Measurements from ENCODE around the gene CR1L.
A peak's percentile ranks its signal among the peaks of the same experiment; 100 is the strongest.
"Not testable (repeated sequence)": the region's sequence is repeated elsewhere in the genome, so short reads cannot be mapped to it uniquely, and the experiment has no call there.

CR1L gene

DNA sequence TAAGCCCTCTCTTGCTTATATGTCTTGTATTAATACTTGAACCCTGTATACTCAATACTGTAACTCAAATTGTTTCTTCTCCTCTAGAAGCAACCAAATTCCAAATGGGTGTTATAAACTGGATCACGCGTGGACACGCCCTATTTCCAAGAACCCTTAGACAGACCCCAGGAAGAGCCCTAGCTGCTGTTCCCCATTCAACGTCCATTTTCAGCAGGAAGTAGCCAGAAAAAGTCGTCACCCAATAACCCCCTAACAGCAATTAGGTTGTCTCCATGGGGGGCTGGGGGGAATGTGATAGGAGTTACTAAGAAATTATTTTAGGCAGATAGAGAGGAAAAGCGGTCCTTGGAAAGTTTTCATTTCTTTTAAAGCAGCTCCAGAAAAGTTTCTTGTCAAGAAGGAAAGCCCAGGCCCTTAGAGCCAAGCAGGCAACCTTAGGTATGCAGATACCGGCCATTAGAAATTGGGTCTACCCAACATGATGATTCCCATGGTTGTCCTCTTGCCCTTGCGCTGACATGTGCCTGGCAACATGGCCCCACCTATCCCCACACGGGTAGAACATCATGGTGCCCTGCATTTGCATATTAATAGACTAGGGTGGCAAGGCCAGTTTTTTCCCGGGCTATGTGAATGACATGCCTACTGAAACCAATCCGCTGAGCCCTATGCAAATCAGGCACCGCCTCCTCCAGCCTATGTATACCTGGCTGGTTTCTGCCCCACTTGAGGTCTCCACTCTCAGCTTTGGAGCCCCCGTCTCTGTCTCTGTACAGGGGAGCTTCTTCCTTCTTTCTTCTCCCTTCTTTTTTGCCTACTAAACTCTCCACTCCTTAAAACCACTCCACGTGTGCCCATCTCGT is 102.9 kb downstream of the CR1L start:
- DNase-seq: peak; percentile 34

GRCh38 chr1:207748737-207749528 is 104.0 kb downstream of the CR1L start:
- peak; percentile 88 for DNase-seq

GRCh38 chr1:207750631-207751305 is 105.8 kb downstream of the CR1L start:
- DNase-seq: peak; percentile 24

DNA sequence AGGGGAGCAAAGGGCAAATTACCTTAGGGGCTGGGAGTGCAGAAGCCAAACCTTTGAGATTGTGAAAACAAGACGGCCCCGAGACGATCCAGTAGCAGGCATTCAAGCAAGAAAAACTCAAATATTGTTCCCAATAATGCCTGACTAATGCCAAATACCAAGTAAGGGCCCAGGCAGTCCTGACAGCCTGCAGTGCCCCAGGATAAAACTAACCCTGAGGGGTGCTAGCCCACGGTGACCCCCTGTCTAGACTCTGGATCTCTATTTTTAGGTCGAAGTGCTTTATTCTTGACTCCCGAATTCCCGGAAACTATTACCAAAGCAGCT is 106.5 kb downstream of the CR1L start:
- DNase-seq: not testable (repeated sequence)

GRCh38 chr1:207751790-207752455 is 107.0 kb downstream of the CR1L start, which contains the start of gene CD46:
TSS of gene CD46 (plus strand) at chr1:207752054. CDS start at chr1:207752213, 159 bp downstream.
- peak; percentile 96 for DNase-seq

DNA sequence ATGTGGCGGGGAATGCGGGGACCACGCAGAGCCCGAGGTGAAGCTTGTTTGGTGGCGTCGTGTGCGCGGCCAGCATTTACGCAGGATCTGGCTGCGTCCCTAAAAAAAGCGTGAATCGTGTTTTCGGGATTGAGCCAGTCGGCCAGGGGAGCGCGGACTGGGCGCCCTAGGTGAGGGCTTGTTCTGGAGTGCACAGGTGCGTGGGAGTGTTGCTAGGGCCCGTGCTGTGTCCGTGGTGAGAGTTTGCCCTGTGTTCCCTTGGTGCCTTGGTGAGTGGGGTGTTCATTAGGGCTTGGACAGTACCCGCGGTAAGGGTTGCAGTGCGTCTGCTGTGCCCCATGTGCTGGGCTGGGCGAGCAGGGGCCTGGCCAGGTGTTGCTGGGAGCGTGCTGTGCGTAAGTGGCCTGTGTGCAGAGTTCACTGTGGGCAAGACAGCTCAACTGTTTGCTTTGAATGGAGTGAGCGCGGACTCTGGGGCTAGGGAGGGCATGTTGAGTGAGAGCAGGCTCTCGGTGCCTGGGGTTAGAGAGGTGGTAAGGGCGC is 107.6 kb downstream of the CR1L start:
- DNase-seq: peak; percentile 26

DNA sequence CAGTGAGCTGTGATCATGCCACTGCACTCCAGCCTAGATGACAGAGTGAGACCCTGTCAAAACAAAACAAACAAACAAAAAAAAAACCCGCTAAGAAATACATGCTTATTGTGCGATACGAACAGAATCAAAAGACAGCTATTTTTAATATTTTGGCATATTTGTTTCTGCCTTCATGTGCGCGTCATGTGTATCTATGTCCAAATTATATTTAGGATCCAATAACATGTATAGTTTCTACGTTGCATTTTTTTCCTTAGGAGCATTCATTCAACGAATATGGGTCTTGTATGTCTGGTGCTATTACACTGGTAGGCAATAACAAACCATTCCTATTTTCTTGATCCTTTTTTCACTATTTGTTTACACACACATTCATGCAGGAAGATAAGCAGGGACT is 108.7 kb downstream of the CR1L start:
- DNase-seq: no peak

DNA sequence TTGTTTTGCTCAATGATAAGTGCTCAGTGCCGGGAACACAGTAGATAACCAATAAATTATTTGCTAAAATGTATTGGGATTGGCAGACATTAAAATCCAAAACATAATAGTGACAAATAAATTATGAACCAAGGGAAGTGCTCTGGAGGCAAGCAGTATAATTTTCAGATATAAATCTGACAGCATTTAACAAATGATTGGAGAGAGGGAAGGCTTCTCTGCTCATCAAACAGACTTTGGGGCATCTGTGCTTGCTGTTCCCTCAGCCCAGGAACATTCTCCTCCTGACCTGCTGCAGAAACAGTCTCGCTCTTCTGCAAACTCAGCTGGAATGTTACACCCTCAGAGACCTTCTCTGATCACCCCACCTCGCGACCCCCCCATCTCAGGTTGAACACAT is 109.1 kb downstream of the CR1L start:
- no peak for DNase-seq

DNA sequence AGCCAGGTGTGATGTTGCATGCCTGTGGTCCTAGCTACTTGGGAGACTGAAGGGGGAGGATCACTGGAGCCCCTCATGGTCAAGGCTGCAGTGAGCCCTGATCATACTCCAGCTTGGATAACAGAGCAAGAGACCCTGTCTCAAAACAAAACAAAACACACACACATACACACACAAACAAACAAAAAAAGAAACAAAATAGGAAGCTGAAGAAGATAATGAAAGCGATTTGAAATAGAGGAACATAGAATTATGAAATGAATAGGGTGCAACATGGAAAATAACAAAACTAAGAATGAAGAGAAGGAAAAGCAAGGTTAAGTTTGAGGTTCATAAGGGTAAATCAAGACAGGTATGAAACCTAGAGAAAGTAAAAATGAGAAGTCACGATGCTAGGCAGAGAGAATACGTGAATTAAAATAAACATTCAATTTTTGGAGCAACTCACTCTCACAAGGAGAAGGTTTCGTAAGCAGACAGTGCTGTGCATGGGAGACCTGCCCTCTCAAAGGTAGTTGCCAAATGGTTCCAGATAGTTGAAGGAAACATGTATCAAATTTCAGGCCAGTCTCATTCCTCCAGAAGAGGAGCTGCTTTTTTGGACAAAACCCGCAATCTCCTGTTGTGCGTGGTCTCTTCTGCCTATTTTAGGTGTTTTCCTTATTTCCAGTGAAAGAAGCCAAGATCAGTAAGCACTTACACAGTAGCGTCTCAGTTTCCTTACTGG is 110.2 kb downstream of the CR1L start:
- no peak for DNase-seq

DNA sequence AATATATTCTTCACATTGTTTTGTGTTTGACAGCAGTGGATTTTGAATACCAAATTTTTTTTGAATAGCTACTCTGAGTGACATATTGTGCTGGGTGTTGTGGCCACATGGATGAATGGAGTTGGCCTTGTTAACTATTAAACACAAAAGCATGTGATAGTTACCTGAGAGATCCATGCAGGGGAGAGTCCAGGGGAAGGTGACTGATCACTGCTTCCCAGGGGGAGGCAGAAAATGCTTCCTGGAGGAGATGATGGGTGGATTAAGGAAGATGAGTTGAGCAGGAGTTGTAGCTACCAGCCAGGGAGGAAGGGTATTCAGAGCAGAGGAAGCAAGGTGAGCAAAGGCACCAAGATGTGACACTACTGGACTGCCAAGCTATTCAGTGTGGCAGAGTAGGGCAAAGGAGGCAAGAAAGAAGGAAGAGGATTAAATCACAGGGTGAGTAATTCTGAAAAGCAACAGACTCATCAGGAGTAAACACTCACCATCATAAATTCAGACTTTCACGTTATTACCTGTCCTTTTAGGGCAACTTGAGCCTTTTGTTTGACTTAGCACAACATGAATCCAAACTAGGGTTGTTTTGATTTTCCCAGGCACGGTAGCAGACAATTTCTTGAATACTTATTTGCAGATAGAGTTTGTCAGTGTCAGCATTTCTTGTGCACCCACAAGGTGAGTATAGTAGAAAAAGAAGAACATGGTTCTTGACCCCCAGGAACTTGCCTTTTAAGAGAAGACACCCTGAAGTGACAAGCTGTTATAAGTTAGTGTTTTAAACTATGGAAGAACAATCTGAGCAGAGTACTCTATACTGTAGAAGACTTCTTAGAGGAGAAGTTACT is 111.1 kb downstream of the CR1L start:
- DNase-seq: no peak

- no peak for DNase-seq
Measured at GRCh38 chr1:207762622-207763021, 117.7 kb downstream of the CR1L start.

DNA sequence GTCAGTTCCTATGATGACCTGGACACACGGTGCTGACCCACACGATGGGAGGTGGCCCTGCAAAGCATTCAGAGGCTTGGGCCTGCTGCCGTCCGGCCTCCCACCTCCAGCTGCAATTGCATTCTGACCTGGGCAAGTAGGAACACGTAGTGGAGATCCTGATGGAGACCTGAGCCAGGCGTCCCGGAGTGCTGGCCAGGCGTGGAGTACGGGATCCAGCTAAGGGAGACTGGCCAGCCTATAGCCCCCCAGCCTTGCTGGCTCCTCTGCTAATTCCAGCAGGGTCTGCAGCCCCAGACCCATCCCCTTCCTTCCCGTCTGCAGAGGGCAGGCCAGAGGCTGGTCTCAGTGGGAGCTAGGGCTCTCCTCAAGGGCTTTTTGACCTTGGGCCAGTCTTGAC is 118.2 kb downstream of the CR1L start:
- no peak for DNase-seq

GRCh38 chr1:207763972-207764371 is 119.0 kb downstream of the CR1L start:
- DNase-seq: no peak

DNA sequence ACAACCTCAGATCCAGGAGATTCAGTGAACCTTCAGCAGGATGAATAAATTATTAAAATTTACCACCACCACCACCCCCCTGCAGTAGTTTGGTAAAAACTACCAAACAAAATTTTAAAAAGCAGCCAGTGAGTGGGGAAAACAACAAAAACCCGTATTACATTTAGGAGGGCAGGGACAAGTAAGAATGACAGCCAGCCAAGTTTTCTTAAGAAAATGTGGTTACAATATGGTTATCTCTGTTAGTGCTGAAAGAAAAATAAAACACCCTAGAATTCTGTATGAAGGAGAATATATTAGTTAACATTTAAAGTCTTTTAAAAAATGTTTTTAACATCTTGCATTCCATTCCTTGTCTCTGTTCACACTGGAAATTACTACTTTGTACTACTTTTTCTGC is 121.6 kb downstream of the CR1L start:
- no peak for DNase-seq

GRCh38 chr1:207770514-207770913 is 125.6 kb downstream of the CR1L start:
- not testable (repeated sequence) for DNase-seq
